T-cell (primary cell): ENCODE measurements around the gene SLFN12. TPM values are rescaled to one million over a fixed set of nuclear protein-coding genes. Genes with fewer than 3 reads are reported as not detected.
"Not testable (repeated sequence)": the region's sequence is repeated elsewhere in the genome, so short reads cannot be mapped to it uniquely, and the experiment has no call there.

Experiments
- ATAC-seq, 4 experiments: fragments of 200-7000 bp in 3 of 4; fragments of 150-1000 bp in 1 of 4; cut with Tn5 transposase; replicated peaks in 1 of 4; 1 replicate in 3 of 4; 2 replicates in 1 of 4; pipeline ENCODE4 v1.10.0; 2021; ENCODE audit warnings: moderate library complexity in 3 of 4, mild to moderate bottlenecking in 2 of 4, moderate number of reproducible peaks in 1 of 4
- CTCF ChIA-PET, 2 donors: fragments of 300-600 bp; sonication (Branson Sonifier 250); formaldehyde crosslinking; loops; one replicate each; lab custom pipeline; 2022; ENCODE audit warnings: antibody characterized with exemption in 2 of 2; lab: Charles Lee
- POLR2A ChIA-PET, 2 donors: fragments of 300-600 bp; sonication (Branson Sonifier 250); formaldehyde crosslinking; loops; one replicate each; lab custom pipeline; 2022; ENCODE audit warnings: antibody characterized with exemption in 2 of 2; lab: Charles Lee
- DNase-seq, 35 experiments: peaks; one replicate each; pipeline versions ENCODE4 v3.0.0 to v3.0.0-alpha.2; 2013 to 2023
- H3K27ac ChIP-seq: one replicate; pipeline ENCODE4 v1.5.1; 2013; ENCODE audit warnings: low read length
- H3K27me3 ChIP-seq, 2 experiments: replicated peaks in 1 of 2; 1 replicate in 1 of 2; 2 replicates in 1 of 2; pipeline versions ENCODE4 v1.6.1 to v1.7.0; 2013; ENCODE audit warnings: low read length in 1 of 2, mixed read lengths in 1 of 2; ENCODE audit not compliant: control insufficient read depth in 2 of 2, insufficient read depth in 2 of 2; ENCODE audit errors: extremely low read depth in 1 of 2
- H3K36me3 ChIP-seq, 2 donors: 1 replicate in 1 of 2; 2 replicates in 1 of 2; pipeline versions ENCODE4 v1.6.1 to v1.7.0; 2013; ENCODE audit warnings: low read length in 1 of 2; ENCODE audit not compliant: control insufficient read depth in 2 of 2, insufficient read depth in 1 of 2; ENCODE audit errors: extremely low read depth in 1 of 2
- H3K4me1 ChIP-seq, 2 experiments: 1 replicate in 1 of 2; 2 replicates in 1 of 2; pipeline versions ENCODE4 v1.6.1 to v1.7.0; 2013; ENCODE audit warnings: low read length in 2 of 2, mixed read lengths in 1 of 2; ENCODE audit not compliant: insufficient read depth in 2 of 2, control insufficient read depth in 1 of 2; ENCODE audit errors: extremely low read depth in 1 of 2
- H3K4me3 ChIP-seq, 2 donors: 1 replicate in 1 of 2; 2 replicates in 1 of 2; pipeline versions ENCODE4 v1.5.1 to v1.7.0; 2013; ENCODE audit warnings: mild to moderate bottlenecking in 2 of 2, low read length in 1 of 2, moderate library complexity in 1 of 2; ENCODE audit not compliant: control insufficient read depth in 1 of 2; ENCODE audit errors: extremely low read depth in 1 of 2
- H3K9me3 ChIP-seq: 2 replicates; pipeline ENCODE4 v1.7.0; 2013
- H3K27ac Mint-ChIP-seq, 2 donors: one replicate each; pipeline ENCODE4 v1.8.0; 2020 to 2021; ENCODE audit warnings: mild to moderate bottlenecking in 2 of 2, mixed read lengths in 2 of 2
- H3K27me3 Mint-ChIP-seq, 2 donors: one replicate each; pipeline ENCODE4 v1.8.0; 2021 to 2022; ENCODE audit warnings: mixed read lengths in 2 of 2
- H3K36me3 Mint-ChIP-seq: one replicate; pipeline ENCODE4 v1.8.0; 2021; ENCODE audit warnings: mixed read lengths
- H3K4me1 Mint-ChIP-seq, 3 donors: one replicate each; pipeline ENCODE4 v1.8.0; 2020 to 2022; ENCODE audit warnings: mixed read lengths in 3 of 3, mild to moderate bottlenecking in 1 of 3
- H3K4me3 Mint-ChIP-seq, 3 donors: one replicate each; pipeline ENCODE4 v1.8.0; 2020 to 2022; ENCODE audit warnings: mild to moderate bottlenecking in 3 of 3, mixed read lengths in 3 of 3, moderate library complexity in 3 of 3
- H3K9me3 Mint-ChIP-seq, 3 donors: one replicate each; pipeline ENCODE4 v1.8.0; 2020 to 2022; ENCODE audit warnings: mixed read lengths in 3 of 3
- WGBS: methylation state at CpG from one replicate; pipeline ENCODE4 v1.1.5; 2013; ENCODE audit warnings: missing lambda C conversion rate; ENCODE audit not compliant: insufficient coverage; 5-methylcytosine and 5-hydroxymethylcytosine counted together
- total RNA-seq, 35 experiments: library from RNA in 6 of 35; stranded (reverse) in 6 of 35; fragments of 120-200 nt in 1 of 35; gene quantifications; one replicate each; pipeline versions ENCODE4 v1.2.1 to v1.2.4 and lab custom pipeline; 2013 to 2026

Gene SLFN12
- total RNA-seq, 5 donors from 2014 or later (not counting 1 experiment from before 2014, with no cell fraction given), result 4.9 to 8.1 (median 7.1) TPM

GRCh38 chr17:35467824-35468223 is 35.5 kb upstream of the SLFN12 start:
- DNase-seq, result peak in 25 of 35 experiments; percentile 7 to 56 (median 26)
- WGBS, result no CpG with 5 or more reads among the region's 4 CpGs

GRCh38 chr17:35460354-35460851 is 28.1 kb upstream of the SLFN12 start:
- no peaks in the 10 kb centered on the region for H3K27me3 ChIP-seq
- H3K4me1 ChIP-seq, result peaks cover 3 to 15% of the 10 kb centered on the region in 2 experiments
- peaks cover 12 to 15% (median 15%) of the 10 kb centered on the region in 3 donors for H3K9me3 Mint-ChIP-seq
- peak overlapping the region; percentile 78 to 86 (median 79) for H3K4me3 Mint-ChIP-seq
- 10% methylated on average over 34 of the region's 44 CpGs for WGBS
- no peaks in the 10 kb centered on the region for H3K36me3 ChIP-seq
- CTCF ChIA-PET, result interaction anchor here in 1 of 2 donors (0.6 kb wide), 1 partner anchor 446 kb away, joined by 3 read pairs; no protein-coding TSS in a partner anchor
- DNase-seq, result peak; percentile 34 to 77 (median 63)
- H3K9me3 ChIP-seq, result no peaks in the 10 kb centered on the region
- H3K27ac Mint-ChIP-seq, result peak overlapping the region; percentile 82 to 91
- peak overlapping the region; percentile 33 to 38 for H3K4me3 ChIP-seq
- no peaks in the 10 kb centered on the region for H3K27me3 Mint-ChIP-seq
- POLR2A ChIA-PET, result no interaction called here
- H3K36me3 Mint-ChIP-seq, result peaks cover 25% of the 10 kb centered on the region
- peak; percentile 80 to 93 (median 86) for ATAC-seq
- H3K4me1 Mint-ChIP-seq, result peaks cover 19 to 34% (median 30%) of the 10 kb centered on the region in 3 donors
- H3K27ac ChIP-seq, result peak overlapping the region; percentile 73

More at GRCh38 chr17:35467824-35468223, 35.5 kb upstream of the SLFN12 start:
- POLR2A ChIA-PET, result no interaction called here
- Histone ChIP-seq H3K4me3 (no peak overlapping the region), H3K27ac (peak overlapping the region; percentile 48), H3K9me3 (no peaks in the 10 kb centered on the region), H3K36me3 (peaks cover 0 to 6% of the 10 kb centered on the region in 2 donors), H3K27me3 (no peaks in the 10 kb centered on the region), H3K4me1 (peaks cover 7 to 23% of the 10 kb centered on the region in 2 experiments)
- peaks cover 32 to 54% (median 41%) of the 10 kb centered on the region in 3 donors for H3K4me1 Mint-ChIP-seq
- peak overlapping the region; percentile 89 to 90 for H3K27ac Mint-ChIP-seq
- peak; percentile 74 to 92 (median 80) for ATAC-seq
- H3K27me3 Mint-ChIP-seq, result no peaks in the 10 kb centered on the region
- H3K4me3 Mint-ChIP-seq, result peak overlapping the region in 2 of 3 donors; percentile 26 to 64
- peaks cover 0 to 19% (median 4%) of the 10 kb centered on the region in 3 donors for H3K9me3 Mint-ChIP-seq
- CTCF ChIA-PET, result no interaction called here
- peaks cover 49% of the 10 kb centered on the region for H3K36me3 Mint-ChIP-seq

- H3K27ac Mint-ChIP-seq, H3K27ac ChIP-seq, H3K36me3 Mint-ChIP-seq, H3K27me3 Mint-ChIP-seq, H3K4me3 Mint-ChIP-seq, H3K9me3 ChIP-seq, H3K4me3 ChIP-seq, CTCF ChIA-PET, H3K36me3 ChIP-seq, H3K27me3 ChIP-seq, ATAC-seq, DNase-seq, H3K4me1 Mint-ChIP-seq, H3K4me1 ChIP-seq: not testable (repeated sequence)
- POLR2A ChIA-PET, result interaction anchor here (0.5 to 0.6 kb wide), 2 partner anchors 257 to 311 kb away, joined by 4 to 16 read pairs; no protein-coding TSS in a partner anchor
- H3K9me3 Mint-ChIP-seq, result peaks cover 15% of the 10 kb centered on the region in 3 donors
- 88% methylated on average over 1 of the region's 5 CpGs for WGBS
Measured at GRCh38 chr17:35454035-35454434, 21.7 kb upstream of the SLFN12 start.

GRCh38 chr17:35453171-35453570 is 20.9 kb upstream of the SLFN12 start:
- no peak for ATAC-seq
- peak overlapping the region; percentile 1 to 50 for H3K27ac Mint-ChIP-seq
- DNase-seq, result no peak
- ChIA-PET POLR2A (no interaction called here), CTCF (interaction anchor here in 1 of 2 donors (0.7 kb wide), 1 partner anchor 188 kb away, joined by 3 read pairs; no protein-coding TSS in a partner anchor)
- Histone ChIP-seq H3K27me3 (no peaks in the 10 kb centered on the region), H3K9me3 (no peaks in the 10 kb centered on the region), H3K36me3 (no peaks in the 10 kb centered on the region), H3K27ac (no peak overlapping the region), H3K4me3 (no peak overlapping the region), H3K4me1 (peaks cover 0 to 10% of the 10 kb centered on the region in 2 experiments)
- no peak overlapping the region for H3K4me3 Mint-ChIP-seq
- H3K4me1 Mint-ChIP-seq, result peaks cover 3 to 9% (median 6%) of the 10 kb centered on the region in 3 donors
- no CpG with 5 or more reads among the region's 1 CpG for WGBS
- peaks cover 8 to 12% (median 9%) of the 10 kb centered on the region in 3 donors for H3K9me3 Mint-ChIP-seq
- H3K36me3 Mint-ChIP-seq, result peaks cover 3% of the 10 kb centered on the region
- no peaks in the 10 kb centered on the region for H3K27me3 Mint-ChIP-seq

- Mint-ChIP-seq H3K27ac (peak overlapping the region; percentile 52 to 58), H3K4me1 (peaks cover 16 to 24% (median 22%) of the 10 kb centered on the region in 3 donors), H3K9me3 (no peaks in the 10 kb centered on the region), H3K4me3 (peak overlapping the region; percentile 46 to 81 (median 80)), H3K36me3 (peaks cover 13% of the 10 kb centered on the region), H3K27me3 (no peaks in the 10 kb centered on the region)
- CTCF ChIA-PET, result interaction anchor here in 1 of 2 donors (1.1 kb wide), 1 partner anchor 85 kb away, joined by 3 read pairs; no protein-coding TSS in a partner anchor
- DNase-seq (peak in 5 of 35 experiments; percentile 12 to 41 (median 19)), ATAC-seq (no peak)
- peaks cover 6 to 20% of the 10 kb centered on the region in 2 experiments for H3K4me1 ChIP-seq
- H3K27ac ChIP-seq, result no peak overlapping the region
- no peak overlapping the region for H3K4me3 ChIP-seq
- no peaks in the 10 kb centered on the region for H3K27me3 ChIP-seq
- POLR2A ChIA-PET, result no interaction called here
- no peaks in the 10 kb centered on the region for H3K9me3 ChIP-seq
- no peaks in the 10 kb centered on the region for H3K36me3 ChIP-seq
- 76% methylated on average over 26 of the region's 36 CpGs for WGBS
Measured at GRCh38 chr17:35449371-35449931, 17.2 kb upstream of the SLFN12 start.

- Mint-ChIP-seq H3K4me1 (peaks cover 16 to 24% (median 22%) of the 10 kb centered on the region in 3 donors), H3K9me3 (no peaks in the 10 kb centered on the region), H3K27me3 (no peaks in the 10 kb centered on the region), H3K27ac (peak overlapping the region; percentile 86 to 89), H3K4me3 (peak overlapping the region; percentile 80 to 81 (median 81)), H3K36me3 (peaks cover 19% of the 10 kb centered on the region)
- Histone ChIP-seq H3K27me3 (no peaks in the 10 kb centered on the region), H3K4me1 (peaks cover 6 to 20% of the 10 kb centered on the region in 2 experiments), H3K4me3 (peak overlapping the region; percentile 58 to 69), H3K27ac (peak overlapping the region; percentile 50), H3K9me3 (no peaks in the 10 kb centered on the region), H3K36me3 (no peaks in the 10 kb centered on the region)
- DNase-seq (no peak), ATAC-seq (no peak)
- ChIA-PET POLR2A (interaction anchor here in 1 of 2 donors (0.6 kb wide), 1 partner anchor 16 kb away, joined by 3 read pairs; no protein-coding TSS in a partner anchor), CTCF (interaction anchor here in 1 of 2 donors (1.1 to 1.2 kb wide), 2 partner anchors 86 to 93 kb away, joined by 3 read pairs; no protein-coding TSS in a partner anchor)
- WGBS, result 92% methylated on average over 8 of the region's 16 CpGs
Measured at GRCh38 chr17:35448899-35449227, 16.6 kb upstream of the SLFN12 start.
